ENCODE results near the gene HSP90B1. TPM values are rescaled to one million over a fixed set of nuclear protein-coding genes. Genes with fewer than 3 reads are reported as not detected.

The HSP90B1 gene
- total RNA-seq, 1 donor from 2014 or later = 222 TPM

GRCh38 chr12:103903993-103904392 lies 26.2 kb upstream of the HSP90B1 start:
- Histone ChIP-seq H3K27ac (no peak overlapping the region), H3K9me3 (no peaks in the 10 kb centered on the region), H3K36me3 (no peaks in the 10 kb centered on the region), H3K4me1 (no peaks in the 10 kb centered on the region), H3K27me3 (no peaks in the 10 kb centered on the region), H3K4me3 (no peak overlapping the region)
- no peak for DNase-seq (ENCODE audit: extremely low spot score in 2 of 2)
- intact Hi-C loops (cut with DNase I) = no loop called here
- TF ChIP-seq POLR2AphosphoS5 (IDR thresholded peaks at IDR 0.05; ENCODE audit: insufficient read depth in 1 of 2, low read depth in 1 of 2) = no peak
- TF ChIP-seq POLR2A (IDR thresholded peaks at IDR 0.05) = no peak
- no peak for TF ChIP-seq CTCF (IDR thresholded peaks at IDR 0.05)

GRCh38 chr12:103905730-103906349 lies 24.4 kb upstream of the HSP90B1 start:
- Histone ChIP-seq H3K36me3 (no peaks in the 10 kb centered on the region), H3K4me3 (no peak overlapping the region), H3K9me3 (no peaks in the 10 kb centered on the region), H3K4me1 (no peaks in the 10 kb centered on the region), H3K27ac (no peak overlapping the region), H3K27me3 (no peaks in the 10 kb centered on the region)
- intact Hi-C loops (cut with DNase I) = no loop called here
- DNase-seq (ENCODE audit: extremely low spot score in 2 of 2) = no peak
- TF ChIP-seq POLR2A (IDR thresholded peaks at IDR 0.05) (no peak), POLR2AphosphoS5 (IDR thresholded peaks at IDR 0.05; ENCODE audit: insufficient read depth in 1 of 2, low read depth in 1 of 2) (no peak), CTCF (IDR thresholded peaks at IDR 0.05) (no peak)

- intact Hi-C loops (cut with DNase I) = no loop called here
- no peaks in the 10 kb centered on the region for H3K4me1 ChIP-seq
- no peaks in the 10 kb centered on the region for H3K36me3 ChIP-seq
- H3K27me3 ChIP-seq = no peaks in the 10 kb centered on the region
- no peak overlapping the region for H3K4me3 ChIP-seq
- TF ChIP-seq POLR2AphosphoS5 (IDR thresholded peaks at IDR 0.05; ENCODE audit: insufficient read depth in 1 of 2, low read depth in 1 of 2) = no peak
- no peak for TF ChIP-seq POLR2A (IDR thresholded peaks at IDR 0.05)
- TF ChIP-seq CTCF (IDR thresholded peaks at IDR 0.05) = no peak
- H3K9me3 ChIP-seq = no peaks in the 10 kb centered on the region
- no peak overlapping the region for H3K27ac ChIP-seq
- no peak for DNase-seq (ENCODE audit: extremely low spot score in 2 of 2)
Observed at GRCh38 chr12:103908246-103908541, 22.0 kb upstream of the HSP90B1 start.

GRCh38 chr12:103908877-103909276 lies 21.3 kb upstream of the HSP90B1 start:
- DNase-seq (ENCODE audit: extremely low spot score in 2 of 2) = no peak
- intact Hi-C loops (cut with DNase I) = no loop called here
- no peak overlapping the region for H3K27ac ChIP-seq
- no peaks in the 10 kb centered on the region for H3K36me3 ChIP-seq
- TF ChIP-seq POLR2A (IDR thresholded peaks at IDR 0.05) (no peak), CTCF (IDR thresholded peaks at IDR 0.05) (no peak), POLR2AphosphoS5 (IDR thresholded peaks at IDR 0.05; ENCODE audit: insufficient read depth in 1 of 2, low read depth in 1 of 2) (no peak)
- no peaks in the 10 kb centered on the region for H3K27me3 ChIP-seq
- no peaks in the 10 kb centered on the region for H3K9me3 ChIP-seq
- H3K4me1 ChIP-seq = no peaks in the 10 kb centered on the region
- H3K4me3 ChIP-seq = no peak overlapping the region

- H3K4me1 ChIP-seq = no peaks in the 10 kb centered on the region
- no peak for TF ChIP-seq POLR2A (IDR thresholded peaks at IDR 0.05)
- no peaks in the 10 kb centered on the region for H3K9me3 ChIP-seq
- H3K36me3 ChIP-seq = no peaks in the 10 kb centered on the region
- DNase-seq (ENCODE audit: extremely low spot score in 2 of 2) = no peak
- intact Hi-C loops (cut with DNase I) = no loop called here
- no peak overlapping the region for H3K4me3 ChIP-seq
- no peak overlapping the region for H3K27ac ChIP-seq
- H3K27me3 ChIP-seq = no peaks in the 10 kb centered on the region
Observed at GRCh38 chr12:103909811-103910210, 20.4 kb upstream of the HSP90B1 start.

Data from vagina (tissue), 2 donors.